Thoracic aorta (tissue), 2 donors: Measurements from ENCODE around the gene SCMH1. TPM values are rescaled to one million over a fixed set of nuclear protein-coding genes. Genes with fewer than 3 reads are reported as not detected.
"Not testable (repeated sequence)": the region's sequence is repeated elsewhere in the genome, so short reads cannot be mapped to it uniquely, and the experiment has no call there.

Experiments
- ATAC-seq: fragments of 150-250 bp; one replicate; pipeline ENCODE4 v1.8.0; 2017; ENCODE audit warnings: low read depth; ENCODE audit not compliant: insufficient number of reproducible peaks, low FRiP score
- DNase-seq: peaks from one replicate; pipeline ENCODE4 v3.0.0-alpha.2; 2020; ENCODE audit warnings: low spot score
- H3K27ac ChIP-seq, 2 donors: fragments of 200-600 bp; sonication (generic); 1 replicate in 1 of 2; 2 replicates in 1 of 2; pipeline ENCODE4 v1.5.1; 2016; ENCODE audit warnings: mild to moderate bottlenecking in 2 of 2, moderate library complexity in 2 of 2
- H3K27me3 ChIP-seq: fragments of 200-600 bp; sonication (generic); replicated peaks from 2 replicates; pipeline ENCODE4 v1.6.0; 2016; ENCODE audit warnings: mild to moderate bottlenecking; ENCODE audit not compliant: insufficient read depth
- H3K36me3 ChIP-seq: fragments of 200-600 bp; sonication (generic); one replicate; pipeline ENCODE4 v1.5.1; 2016
- H3K4me1 ChIP-seq, 2 donors: fragments of 200-600 bp; sonication (generic); 1 replicate in 1 of 2; 2 replicates in 1 of 2; pipeline versions ENCODE4 v1.5.1 to v1.6.0; 2016; ENCODE audit warnings: low read depth in 2 of 2, mild to moderate bottlenecking in 1 of 2; ENCODE audit not compliant: control insufficient read depth in 1 of 2
- H3K4me3 ChIP-seq: fragments of 200-600 bp; sonication (generic); 2 replicates; pipeline ENCODE4 v1.5.1; 2016; ENCODE audit warnings: mild to moderate bottlenecking
- H3K9me3 ChIP-seq: fragments of 200-600 bp; sonication (generic); 2 replicates; pipeline ENCODE4 v1.5.1; 2016
- CTCF ChIP-seq: fragments of 200-600 bp; sonication (generic); IDR thresholded peaks from one replicate; pipeline ENCODE4 v1.5.1; 2019; ENCODE audit warnings: antibody characterized with exemption
- total RNA-seq, 2 donors: library from RNA; depleted of rRNA; stranded (reverse); fragments of >200 nt; gene quantifications; one replicate each; pipeline versions ENCODE4 v1.1.0 to v1.2.3, GENCODE V29; 2016

The SCMH1 gene
- total RNA-seq, 2 donors from 2014 or later, result 41.7 to 65.9 TPM

DNA sequence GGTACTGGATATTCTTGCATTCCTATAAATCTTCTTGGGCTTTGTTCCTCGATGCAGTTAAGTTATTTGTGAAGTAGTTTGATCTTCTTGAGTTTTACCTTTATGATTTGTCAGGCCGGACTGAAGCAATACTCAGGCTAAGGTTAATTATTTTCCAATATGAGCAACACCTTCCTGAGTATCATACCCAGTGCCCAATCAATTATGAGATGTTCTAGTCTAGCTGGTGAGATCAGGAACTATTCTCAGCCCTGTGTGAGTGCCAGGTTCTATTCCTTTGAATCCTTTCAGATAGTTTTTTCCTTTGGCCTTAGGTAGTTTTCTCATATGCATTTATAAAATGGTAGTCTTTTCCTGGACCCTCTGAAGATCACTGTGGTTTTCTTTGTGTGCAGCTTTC, 92.5 kb downstream of the SCMH1 start:
- Histone ChIP-seq H3K27me3 (no peaks in the 10 kb centered on the region), H3K36me3 (no peaks in the 10 kb centered on the region), H3K4me3 (no peak overlapping the region), H3K4me1 (peaks cover 11 to 26% of the 10 kb centered on the region in 2 donors), H3K9me3 (no peaks in the 10 kb centered on the region), H3K27ac (no peak overlapping the region)
- TF ChIP-seq CTCF, result no peak
- no peak for DNase-seq
- ATAC-seq, result no peak

- H3K36me3 ChIP-seq, result peaks cover 10% of the 10 kb centered on the region
- no peak overlapping the region for H3K4me3 ChIP-seq
Measured at GRCh38 chr1:41144285-41144684, 97.8 kb downstream of the SCMH1 start.

DNA sequence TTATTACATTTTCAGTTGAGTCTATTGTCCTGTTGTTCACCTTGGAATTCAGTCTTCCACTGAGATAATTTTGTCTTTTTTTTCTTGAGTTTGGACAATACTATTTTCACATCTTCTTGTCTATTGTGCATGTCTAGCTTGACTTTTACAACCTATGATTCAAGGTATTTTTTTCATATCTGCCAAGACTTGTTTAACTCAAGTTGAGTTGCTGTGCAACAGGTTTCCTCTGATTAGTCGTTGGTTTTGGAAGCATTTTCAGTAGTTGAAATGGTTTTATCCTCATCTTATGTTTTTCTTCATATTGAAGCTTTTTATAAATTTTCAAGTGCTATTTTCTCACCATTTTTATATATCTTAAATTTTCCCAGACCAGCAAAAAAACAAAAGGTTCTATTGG, 103.6 kb downstream of the SCMH1 start:
- no peak for TF ChIP-seq CTCF
- ATAC-seq (no peak), DNase-seq (no peak)
- Histone ChIP-seq H3K27me3 (no peaks in the 10 kb centered on the region), H3K27ac (no peak overlapping the region), H3K9me3 (peaks cover 6% of the 10 kb centered on the region), H3K4me1 (no peaks in the 10 kb centered on the region), H3K36me3 (peaks cover 10% of the 10 kb centered on the region), H3K4me3 (no peak overlapping the region)

More at GRCh38 chr1:41144285-41144684, 97.8 kb downstream of the SCMH1 start:
- Histone ChIP-seq H3K27ac (no peak overlapping the region), H3K9me3 (peaks cover 6% of the 10 kb centered on the region), H3K4me1 (no peaks in the 10 kb centered on the region), H3K27me3 (no peaks in the 10 kb centered on the region)
- DNase-seq, result no peak
- no peak for ATAC-seq
- no peak for TF ChIP-seq CTCF

GRCh38 chr1:41135196-41135947, 106.7 kb downstream of the SCMH1 start:
- Histone ChIP-seq H3K27ac (no peak overlapping the region), H3K4me1 (no peaks in the 10 kb centered on the region), H3K9me3 (peaks cover 1% of the 10 kb centered on the region), H3K36me3 (peaks cover under 1% of the 10 kb centered on the region), H3K27me3 (no peaks in the 10 kb centered on the region), H3K4me3 (no peak overlapping the region)
- DNase-seq (no peak), ATAC-seq (no peak)
- no peak for TF ChIP-seq CTCF

- not testable (repeated sequence) for H3K27me3 ChIP-seq, H3K36me3 ChIP-seq, H3K4me1 ChIP-seq, H3K9me3 ChIP-seq, DNase-seq, H3K4me3 ChIP-seq, H3K27ac ChIP-seq, ATAC-seq
Measured at GRCh38 chr1:41134325-41134724, 107.8 kb downstream of the SCMH1 start.
